Sigmoid colon (tissue), 7 donors: ENCODE results near the gene RASSF7. TPM values are rescaled to one million over a fixed set of nuclear protein-coding genes. Genes with fewer than 3 reads are reported as not detected.
A peak's percentile ranks its signal among the peaks of the same experiment; 100 is the strongest.

Experiments used
- DNase-seq: peaks from one replicate; pipeline ENCODE4 v3.0.0-alpha.2; 2019
- H3K27ac ChIP-seq, 4 donors: fragments of 200-600 bp; sonication (generic); one replicate each; pipeline ENCODE4 v1.5.1; 2016 to 2019; ENCODE audit warnings: mild to moderate bottlenecking in 1 of 4
- H3K27me3 ChIP-seq, 3 donors: fragments of 200-600 bp; sonication (generic); one replicate each; pipeline ENCODE4 v1.5.1; 2019; ENCODE audit warnings: mild to moderate bottlenecking in 1 of 3
- H3K36me3 ChIP-seq, 4 donors: fragments of 200-600 bp; sonication (generic); one replicate each; pipeline ENCODE4 v1.5.1; 2016 to 2019
- H3K4me1 ChIP-seq, 4 donors: fragments of 200-600 bp; sonication (generic); one replicate each; pipeline ENCODE4 v1.5.1; 2017 to 2019
- H3K4me3 ChIP-seq, 4 donors: fragments of 200-600 bp; sonication (generic); one replicate each; pipeline ENCODE4 v1.5.1; 2017 to 2019; ENCODE audit warnings: mild to moderate bottlenecking in 2 of 4, moderate library complexity in 1 of 4
- H3K9me3 ChIP-seq, 4 donors: fragments of 200-600 bp in 3 of 4; sonication (generic) in 3 of 4; one replicate each; pipeline versions ENCODE4 v1.5.1 to v1.6.1; 2013 to 2019
- CTCF ChIP-seq, 4 experiments: fragments of 450-650 bp in 3 of 4; fragments of 200-600 bp in 1 of 4; IDR thresholded peaks; one replicate each; pipeline ENCODE4 v1.5.1; 2016 to 2019; ENCODE audit warnings: antibody characterized with exemption in 4 of 4, mild to moderate bottlenecking in 3 of 4, moderate library complexity in 2 of 4
- EP300 ChIP-seq, 4 donors: sonication (generic); formaldehyde crosslinking; IDR thresholded peaks; one replicate each; pipeline ENCODE4 v1.6.1; 2017; ENCODE audit warnings: antibody characterized with exemption in 4 of 4
- POLR2A ChIP-seq, 2 donors: fragments of 450-650 bp; IDR thresholded peaks; one replicate each; pipeline ENCODE4 v1.6.1; 2016; ENCODE audit warnings: antibody characterized with exemption in 2 of 2, mild to moderate bottlenecking in 2 of 2, moderate library complexity in 2 of 2
- POLR2AphosphoS5 ChIP-seq, 4 donors: sonication (generic); formaldehyde crosslinking; IDR thresholded peaks; one replicate each; pipeline ENCODE4 v1.6.1; 2017; ENCODE audit warnings: antibody characterized with exemption in 4 of 4
- WGBS, 2 donors: extraction: QIAGEN DNeasy Blood & Tissue Kit; methylation state at CpG; one replicate each; pipeline ENCODE4 v1.1.7; 2013; 5-methylcytosine and 5-hydroxymethylcytosine counted together
- intact Hi-C: fragments of 100-400 bp; cut with DNase I; formaldehyde crosslinking; loops from one replicate; pipeline ENCODE4 v1.15.1; 2023
- polyA plus RNA-seq, 3 donors: library from polyadenylated mRNA; stranded (reverse); fragments of 200-250 nt; gene quantifications; one replicate each; pipeline ENCODE4 v1.2.3, GENCODE V29; 2013
- total RNA-seq, 4 donors: library from RNA; depleted of rRNA; stranded (reverse); fragments of >200 nt; gene quantifications; one replicate each; pipeline ENCODE4 v1.1.0, GENCODE V29; 2016
- donor health status: healthy with polysubstance abuse.
- donor health status: Bipolar disorder and iron deficiency.
- donor health status: healthy.

Gene RASSF7
- total and polyA plus RNA-seq, 7 donors, result 3.0 to 122 (median 5.4) TPM

- no peak for DNase-seq
- Histone ChIP-seq H3K36me3 (peaks cover 0 to 28% (median 22%) of the 10 kb centered on the region in 4 donors), H3K27me3 (peaks cover 15 to 26% (median 18%) of the 10 kb centered on the region in 3 donors), H3K4me3 (peak overlapping the region; percentile 52 to 94 (median 80)), H3K27ac (peak overlapping the region in 1 of 4 donors; percentile 84), H3K9me3 (no peaks in the 10 kb centered on the region), H3K4me1 (peaks cover 0 to 37% (median 33%) of the 10 kb centered on the region in 4 donors)
- no peak for TF ChIP-seq POLR2AphosphoS5 (IDR thresholded peaks at IDR 0.05)
- WGBS, 2 donors, result 94 to 95% methylated on average over 37 of the region's 37 CpGs
- intact Hi-C loops, result loop anchor here (2.0 to 10.0 kb wide), 2 partner anchors 15 to 299 kb away; partner anchors contain the start of genes PSMD13 and SIRT3
Observed at GRCh38 chr11:533586-534395, 27.0 kb upstream of the RASSF7 start.

GRCh38 chr11:534396-535209 is 26.2 kb upstream of the RASSF7 start:
- no peaks in the 10 kb centered on the region for H3K9me3 ChIP-seq
- H3K36me3 ChIP-seq, result peaks cover 0 to 28% (median 22%) of the 10 kb centered on the region in 4 donors
- no peak for TF ChIP-seq CTCF (IDR thresholded peaks at IDR 0.05)
- peaks cover 15 to 27% (median 18%) of the 10 kb centered on the region in 3 donors for H3K27me3 ChIP-seq
- intact Hi-C loops, result loop anchor here (2.0 to 10.0 kb wide), 2 partner anchors 16 to 300 kb away; partner anchors contain the start of genes PSMD13 and SIRT3
- peak overlapping the region; percentile 52 to 84 (median 66) for H3K27ac ChIP-seq
- 5 to 9% methylated on average over 66 of the region's 66 CpGs for WGBS, 2 donors
- H3K4me1 ChIP-seq, result peaks cover 0 to 37% (median 33%) of the 10 kb centered on the region in 4 donors
- DNase-seq, result no peak
- peak overlapping the region; percentile 52 to 94 (median 80) for H3K4me3 ChIP-seq

GRCh38 chr11:535210-535518 is 25.6 kb upstream of the RASSF7 start:
- no peak for DNase-seq
- peaks cover 0 to 37% (median 33%) of the 10 kb centered on the region in 4 donors for H3K4me1 ChIP-seq
- intact Hi-C loops, result loop anchor here (2.0 to 10.0 kb wide), 2 partner anchors 16 to 300 kb away; partner anchors contain the start of genes PSMD13 and SIRT3
- H3K9me3 ChIP-seq, result no peaks in the 10 kb centered on the region
- peak overlapping the region; percentile 52 to 94 (median 80) for H3K4me3 ChIP-seq
- peaks cover 0 to 28% (median 22%) of the 10 kb centered on the region in 4 donors for H3K36me3 ChIP-seq
- 1 to 2% methylated on average over 56 of the region's 56 CpGs for WGBS, 2 donors
- H3K27ac ChIP-seq, result peak overlapping the region; percentile 52 to 85 (median 83)
- H3K27me3 ChIP-seq, result peaks cover 17 to 32% (median 18%) of the 10 kb centered on the region in 3 donors
- no peak for TF ChIP-seq EP300 (IDR thresholded peaks at IDR 0.05)
- no peak for TF ChIP-seq POLR2A (IDR thresholded peaks at IDR 0.05)
- no peak for TF ChIP-seq POLR2AphosphoS5 (IDR thresholded peaks at IDR 0.05)
- no peak for TF ChIP-seq CTCF (IDR thresholded peaks at IDR 0.05)

GRCh38 chr11:535519-536454 is 25.0 kb upstream of the RASSF7 start, which contains the start of gene HRAS:
TSS of gene HRAS (minus strand) at chr11:535576.
- peaks cover 0 to 37% (median 33%) of the 10 kb centered on the region in 4 donors for H3K4me1 ChIP-seq
- H3K27ac ChIP-seq, result peak within 1 kb of the TSS; percentile 82 to 88 (median 84)
- no peaks in the 10 kb centered on the region for H3K9me3 ChIP-seq
- TF ChIP-seq POLR2AphosphoS5 (IDR thresholded peaks at IDR 0.05) (peak in 3 of 4 donors; percentile 70 to 86 (median 78)), EP300 (IDR thresholded peaks at IDR 0.05) (no peak), POLR2A (IDR thresholded peaks at IDR 0.05) (peak in 1 of 2 donors; percentile 50), CTCF (IDR thresholded peaks at IDR 0.05) (no peak)
- H3K4me3 ChIP-seq, result peak within 1 kb of the TSS; percentile 57 to 94 (median 80)
- H3K36me3 ChIP-seq, result peaks cover 0 to 28% (median 22%) of the 10 kb centered on the region in 4 donors
- H3K27me3 ChIP-seq, result peaks cover 18 to 39% (median 21%) of the 10 kb centered on the region in 3 donors
- intact Hi-C loops, result loop anchor here (2.0 to 10.0 kb wide), 2 partner anchors 17 to 301 kb away; partner anchors contain the start of genes PSMD13 and SIRT3
- DNase-seq, result peak; percentile 97
- 1% methylated on average over 97 of the region's 97 CpGs for WGBS, 2 donors
